Keratinocyte (primary cell): ENCODE data around the gene XG.

Experiments used
- CTCF ChIP-seq, 3 experiments: IDR thresholded peaks in 1 of 3; conservative IDR thresholded peaks in 1 of 3; optimal IDR thresholded peaks in 1 of 3; 2 replicates in 2 of 3; 3 replicates in 1 of 3; pipeline versions ENCODE3 to v1.5.1; 2011; ENCODE audit warnings: low read length in 3 of 3, mild to moderate bottlenecking in 3 of 3, moderate library complexity in 2 of 3, control low read depth in 1 of 3, inconsistent platforms in 1 of 3; ENCODE audit not compliant: insufficient read depth in 2 of 3; ENCODE audit errors: extremely low read depth in 1 of 3
- EZH2 ChIP-seq: IDR thresholded peaks from one replicate; pipeline ENCODE4 v1.6.1; 2012; ENCODE audit warnings: inconsistent platforms, mild to moderate bottlenecking, low read length, moderate library complexity

GRCh38 chrX:2769615-2770014 is 17.8 kb downstream of the XG start:
- TF ChIP-seq EZH2, result no peak
- TF ChIP-seq CTCF (optimal IDR thresholded peaks at IDR 0.05 in 1 of 3, IDR thresholded peaks at IDR 0.05 in 1 of 3, conservative IDR thresholded peaks at IDR 0.05 in 1 of 3; ENCODE audit: extremely low read depth in 1 of 3, insufficient read depth in 2 of 3, low read length in 3 of 3), result no peak
